ENCODE data around the gene TLX2. TPM values are rescaled to one million over a fixed set of nuclear protein-coding genes. Genes with fewer than 3 reads are reported as not detected.

Gene TLX2
- polyA plus RNA-seq, 3 donors = not detected

- TF ChIP-seq, protein P1, sequence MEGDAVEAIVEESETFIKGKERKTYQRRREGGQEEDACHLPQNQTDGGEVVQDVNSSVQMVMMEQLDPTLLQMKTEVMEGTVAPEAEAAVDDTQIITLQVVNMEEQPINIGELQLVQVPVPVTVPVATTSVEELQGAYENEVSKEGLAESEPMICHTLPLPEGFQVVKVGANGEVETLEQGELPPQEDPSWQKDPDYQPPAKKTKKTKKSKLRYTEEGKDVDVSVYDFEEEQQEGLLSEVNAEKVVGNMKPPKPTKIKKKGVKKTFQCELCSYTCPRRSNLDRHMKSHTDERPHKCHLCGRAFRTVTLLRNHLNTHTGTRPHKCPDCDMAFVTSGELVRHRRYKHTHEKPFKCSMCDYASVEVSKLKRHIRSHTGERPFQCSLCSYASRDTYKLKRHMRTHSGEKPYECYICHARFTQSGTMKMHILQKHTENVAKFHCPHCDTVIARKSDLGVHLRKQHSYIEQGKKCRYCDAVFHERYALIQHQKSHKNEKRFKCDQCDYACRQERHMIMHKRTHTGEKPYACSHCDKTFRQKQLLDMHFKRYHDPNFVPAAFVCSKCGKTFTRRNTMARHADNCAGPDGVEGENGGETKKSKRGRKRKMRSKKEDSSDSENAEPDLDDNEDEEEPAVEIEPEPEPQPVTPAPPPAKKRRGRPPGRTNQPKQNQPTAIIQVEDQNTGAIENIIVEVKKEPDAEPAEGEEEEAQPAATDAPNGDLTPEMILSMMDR (IDR thresholded peaks at IDR 0.05) = peak; percentile 28
- Mint-ChIP-seq H3K36me3 (peaks cover 30 to 33% of the 10 kb centered on the region in 2 donors), H3K4me3 (no peak overlapping the region), H3K9me3 (no peaks in the 10 kb centered on the region), H3K4me1 (peaks cover 31% of the 10 kb centered on the region), H3K27me3 (ENCODE audit: low read depth in 3 of 3) (peaks cover 0 to 4% (median 0%) of the 10 kb centered on the region in 3 donors), H3K27ac (no peak overlapping the region)
- H3K4me2 ChIP-seq (replicated peaks; ENCODE audit: extremely low read depth, low read length, poor library complexity, severe bottlenecking) = no peak overlapping the region
- no peak overlapping the region for H2AFZ ChIP-seq (ENCODE audit: insufficient read depth, low read depth, low read length, poor library complexity, severe bottlenecking)
- peaks cover 17% of the 10 kb centered on the region for H4K20me1 ChIP-seq (ENCODE audit: insufficient read depth, low read length)
- H3K4me1 ChIP-seq (ENCODE audit: control insufficient read depth in 1 of 2, insufficient read depth in 2 of 2, low read length in 2 of 2) = peaks cover 23 to 33% of the 10 kb centered on the region in 2 donors
- DNase-seq = peak in 1 of 3 donors; percentile 41
- no peak overlapping the region for H3K4me3 ChIP-seq (replicated peaks in 1 of 3; ENCODE audit: low read depth in 2 of 3, low read length in 3 of 3)
- H3K9ac ChIP-seq (ENCODE audit: insufficient read depth, low read length, poor library complexity, severe bottlenecking) = no peak overlapping the region
- H3K9me3 ChIP-seq (replicated peaks in 1 of 2; ENCODE audit: control insufficient read depth in 1 of 2, insufficient read depth in 1 of 2, low read length in 2 of 2) = no peaks in the 10 kb centered on the region
- peaks cover 15 to 29% of the 10 kb centered on the region in 2 donors for H3K36me3 ChIP-seq (replicated peaks in 1 of 2; ENCODE audit: control insufficient read depth in 1 of 2, insufficient read depth in 2 of 2, low read length in 2 of 2)
- intact Hi-C loops (cut with micrococcal nuclease) = loop anchor here in 1 of 2 donors (10.0 kb wide), 1 partner anchor 53 kb away; no protein-coding TSS in a partner anchor
- H3K27me3 ChIP-seq (ENCODE audit: control insufficient read depth in 2 of 2, insufficient read depth in 2 of 2, low read length in 2 of 2) = no peaks in the 10 kb centered on the region
- peaks cover 29% of the 10 kb centered on the region for H3K79me2 ChIP-seq (ENCODE audit: insufficient read depth, low read length)
- no peak overlapping the region for H3K27ac ChIP-seq (ENCODE audit: low read depth in 1 of 2, low read length in 2 of 2)
Observed at GRCh38 chr2:74532222-74532621, 18.0 kb downstream of the TLX2 start.

DNA sequence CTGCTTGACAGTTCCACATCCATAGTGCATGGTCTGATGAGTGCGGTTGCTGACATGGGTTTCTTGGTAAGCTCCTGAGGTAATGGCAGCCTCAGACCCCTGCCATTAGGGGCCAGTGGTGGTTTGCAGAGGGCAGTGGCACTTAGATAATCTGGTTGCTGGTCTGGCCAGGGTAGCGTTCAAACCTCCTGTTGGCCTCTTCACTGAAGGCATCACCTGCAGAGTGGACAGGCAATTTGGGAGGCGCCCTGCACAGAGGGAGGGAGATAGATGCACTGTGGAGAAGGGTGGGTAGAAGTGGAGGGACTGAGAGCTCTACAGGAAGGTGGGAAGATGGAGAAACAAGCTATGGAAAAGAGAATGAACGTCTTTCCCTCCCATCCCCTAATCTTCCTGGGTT is 19.2 kb downstream of the TLX2 start:
- Histone ChIP-seq H3K9me3 (replicated peaks in 1 of 2; ENCODE audit: control insufficient read depth in 1 of 2, insufficient read depth in 1 of 2, low read length in 2 of 2) (no peaks in the 10 kb centered on the region), H3K27ac (ENCODE audit: low read depth in 1 of 2, low read length in 2 of 2) (no peak overlapping the region), H3K9ac (ENCODE audit: insufficient read depth, low read length, poor library complexity, severe bottlenecking) (no peak overlapping the region), H2AFZ (ENCODE audit: insufficient read depth, low read depth, low read length, poor library complexity, severe bottlenecking) (no peak overlapping the region), H3K4me3 (replicated peaks in 1 of 3; ENCODE audit: low read depth in 2 of 3, low read length in 3 of 3) (no peak overlapping the region), H3K79me2 (ENCODE audit: insufficient read depth, low read length) (peaks cover 19% of the 10 kb centered on the region), H3K4me1 (ENCODE audit: control insufficient read depth in 1 of 2, insufficient read depth in 2 of 2, low read length in 2 of 2) (peaks cover 18 to 26% of the 10 kb centered on the region in 2 donors), H3K4me2 (replicated peaks; ENCODE audit: extremely low read depth, low read length, poor library complexity, severe bottlenecking) (no peak overlapping the region), H3K36me3 (replicated peaks in 1 of 2; ENCODE audit: control insufficient read depth in 1 of 2, insufficient read depth in 2 of 2, low read length in 2 of 2) (peaks cover 6 to 18% of the 10 kb centered on the region in 2 donors), H3K27me3 (ENCODE audit: control insufficient read depth in 2 of 2, insufficient read depth in 2 of 2, low read length in 2 of 2) (no peaks in the 10 kb centered on the region), H4K20me1 (ENCODE audit: insufficient read depth, low read length) (peaks cover 7% of the 10 kb centered on the region)
- no peaks in the 10 kb centered on the region for H3K9me3 Mint-ChIP-seq
- TF ChIP-seq, protein P1 (IDR thresholded peaks at IDR 0.05) = no peak
- H3K4me3 Mint-ChIP-seq = no peak overlapping the region
- H3K27me3 Mint-ChIP-seq (ENCODE audit: low read depth in 3 of 3) = peaks cover 0 to 4% (median 2%) of the 10 kb centered on the region in 3 donors
- peaks cover 22% of the 10 kb centered on the region for H3K4me1 Mint-ChIP-seq
- peaks cover 19 to 21% of the 10 kb centered on the region in 2 donors for H3K36me3 Mint-ChIP-seq
- no peak for DNase-seq
- H3K27ac Mint-ChIP-seq = no peak overlapping the region
- 100% methylated on average over 2 of the region's 4 CpGs for WGBS (ENCODE audit: insufficient coverage)
- intact Hi-C loops (cut with micrococcal nuclease) = loop anchor here in 1 of 2 donors (10.0 kb wide), 1 partner anchor 51 kb away; no protein-coding TSS in a partner anchor

All from CD14-positive monocyte (primary cell).